Mesenchymal stem cell (in vitro differentiated cells and primary cell): ENCODE measurements around the gene CAMTA1.
"Not testable (repeated sequence)": the region's sequence is repeated elsewhere in the genome, so short reads cannot be mapped to it uniquely, and the experiment has no call there.

Experiments
- DNase-seq: peaks from one replicate; pipeline ENCODE4 v3.0.0-alpha.2; 2013
- H2AFZ ChIP-seq: one replicate; pipeline ENCODE4 v1.6.1; 2013; ENCODE audit warnings: low read depth, mild to moderate bottlenecking, control low read depth, inconsistent platforms, low read length, moderate library complexity
- H2AK5ac ChIP-seq: 2 replicates; pipeline ENCODE4 v1.6.1; 2013; ENCODE audit warnings: low read length, moderate library complexity, mild to moderate bottlenecking, inconsistent platforms; ENCODE audit not compliant: severe bottlenecking
- H2BK120ac ChIP-seq: one replicate; pipeline ENCODE4 v1.6.1; 2013; ENCODE audit warnings: low read depth, mild to moderate bottlenecking, inconsistent platforms, low read length, moderate library complexity
- H2BK12ac ChIP-seq, 2 experiments: one replicate each; pipeline ENCODE4 v1.6.1; 2013; ENCODE audit warnings: inconsistent platforms in 2 of 2, low read length in 2 of 2, mild to moderate bottlenecking in 2 of 2, moderate library complexity in 2 of 2, control low read depth in 1 of 2
- H2BK15ac ChIP-seq: one replicate; pipeline ENCODE4 v1.6.1; 2013; ENCODE audit warnings: mild to moderate bottlenecking, low read depth, inconsistent platforms; ENCODE audit not compliant: poor library complexity, severe bottlenecking
- H2BK5ac ChIP-seq: 2 replicates; pipeline ENCODE4 v1.6.1; 2013; ENCODE audit warnings: low read depth, mild to moderate bottlenecking, low read length, control low read depth, inconsistent platforms; ENCODE audit not compliant: poor library complexity, severe bottlenecking
- H3K14ac ChIP-seq, 2 experiments: one replicate each; pipeline ENCODE4 v1.6.1; 2013; ENCODE audit warnings: inconsistent platforms in 2 of 2, low read length in 2 of 2, control low read depth in 1 of 2, mild to moderate bottlenecking in 1 of 2, moderate library complexity in 1 of 2
- H3K18ac ChIP-seq, 2 experiments: one replicate each; pipeline ENCODE4 v1.6.1; 2013; ENCODE audit warnings: inconsistent platforms in 2 of 2, low read length in 2 of 2, control low read depth in 1 of 2, low read depth in 1 of 2, mild to moderate bottlenecking in 1 of 2
- H3K23ac ChIP-seq, 2 experiments: one replicate each; pipeline ENCODE4 v1.6.1; 2013; ENCODE audit warnings: inconsistent platforms in 2 of 2, low read length in 2 of 2, mild to moderate bottlenecking in 2 of 2, moderate library complexity in 2 of 2, control low read depth in 1 of 2
- H3K27ac ChIP-seq: 2 replicates; pipeline ENCODE4 v1.5.1; 2013; ENCODE audit warnings: mild to moderate bottlenecking, moderate library complexity, low read length, control low read depth, inconsistent platforms; ENCODE audit not compliant: poor library complexity, severe bottlenecking
- H3K27me3 ChIP-seq, 2 experiments: 2 replicates each; pipeline versions ENCODE4 v1.6.1 to v1.7.0; 2013; ENCODE audit warnings: low read length in 2 of 2, mild to moderate bottlenecking in 2 of 2, moderate library complexity in 2 of 2, control low read depth in 1 of 2, inconsistent platforms in 1 of 2; ENCODE audit not compliant: control insufficient read depth in 1 of 2, insufficient read depth in 1 of 2
- H3K36me3 ChIP-seq, 2 experiments: 2 replicates each; pipeline versions ENCODE4 v1.6.1 to v1.7.0; 2013; ENCODE audit warnings: low read length in 2 of 2, control low read depth in 1 of 2, inconsistent platforms in 1 of 2, low read depth in 1 of 2, mild to moderate bottlenecking in 1 of 2; ENCODE audit not compliant: insufficient read depth in 2 of 2, control insufficient read depth in 1 of 2
- H3K4ac ChIP-seq, 2 experiments: one replicate each; pipeline ENCODE4 v1.6.1; 2013; ENCODE audit warnings: inconsistent platforms in 2 of 2, low read length in 2 of 2, mild to moderate bottlenecking in 2 of 2, moderate library complexity in 2 of 2, control low read depth in 1 of 2, low read depth in 1 of 2
- H3K4me1 ChIP-seq: 2 replicates; pipeline ENCODE4 v1.6.1; 2013; ENCODE audit warnings: low read depth, low read length, control low read depth; ENCODE audit not compliant: control insufficient read depth, insufficient read depth
- H3K4me2 ChIP-seq: 2 replicates; pipeline ENCODE4 v1.6.1; 2013; ENCODE audit warnings: low read length, mild to moderate bottlenecking, inconsistent platforms; ENCODE audit not compliant: poor library complexity, severe bottlenecking
- H3K4me3 ChIP-seq, 2 experiments: 2 replicates each; pipeline versions ENCODE4 v1.5.1 to v1.7.0; 2013; ENCODE audit warnings: low read length in 2 of 2, mild to moderate bottlenecking in 2 of 2, control low read depth in 1 of 2, low read depth in 1 of 2; ENCODE audit not compliant: insufficient read depth in 1 of 2
- H3K79me1 ChIP-seq: replicated peaks from 2 replicates; pipeline ENCODE4 v1.6.1; 2013; ENCODE audit warnings: mild to moderate bottlenecking, control low read depth, low read length, inconsistent platforms; ENCODE audit not compliant: poor library complexity, severe bottlenecking
- H3K9ac ChIP-seq: 2 replicates; pipeline ENCODE4 v1.7.0; 2013; ENCODE audit warnings: mild to moderate bottlenecking, low read length, moderate library complexity
- H3K9me3 ChIP-seq: 2 replicates; pipeline ENCODE4 v1.7.0; 2013; ENCODE audit warnings: mild to moderate bottlenecking, low read length; ENCODE audit not compliant: control insufficient read depth
- H4K8ac ChIP-seq: one replicate; pipeline ENCODE4 v1.6.1; 2013; ENCODE audit warnings: inconsistent platforms, mild to moderate bottlenecking, low read length, moderate library complexity
- H4K91ac ChIP-seq: one replicate; pipeline ENCODE4 v1.6.1; 2013; ENCODE audit warnings: mild to moderate bottlenecking, low read length, inconsistent platforms
- WGBS: methylation state at CpG from one replicate; pipeline ENCODE4 v1.1.7; 2013; ENCODE audit warnings: mixed read lengths; 5-methylcytosine and 5-hydroxymethylcytosine counted together

The CAMTA1 gene

GRCh38 chr1:7381729-7382128, 596.5 kb downstream of the CAMTA1 start:
- H2BK12ac ChIP-seq, H3K36me3 ChIP-seq, H3K4me3 ChIP-seq, H2AK5ac ChIP-seq, H3K9me3 ChIP-seq, H2BK5ac ChIP-seq, H3K23ac ChIP-seq, H3K4ac ChIP-seq, H4K8ac ChIP-seq, H3K4me2 ChIP-seq, H2BK120ac ChIP-seq, H3K27ac ChIP-seq, H4K91ac ChIP-seq, H3K18ac ChIP-seq, H2AFZ ChIP-seq, H2BK15ac ChIP-seq, H3K9ac ChIP-seq, H3K14ac ChIP-seq, DNase-seq, H3K79me1 ChIP-seq: not testable (repeated sequence)
- Histone ChIP-seq H3K27me3 (peaks cover 0 to 12% of the 10 kb centered on the region in 2 experiments), H3K4me1 (peaks cover 18% of the 10 kb centered on the region)
- 95% methylated on average over 2 of the region's 3 CpGs for WGBS

- H3K14ac ChIP-seq: no peak overlapping the region
- H3K9ac ChIP-seq: no peak overlapping the region
- H3K18ac ChIP-seq: no peak overlapping the region
- H2BK5ac ChIP-seq: no peak overlapping the region
- peaks cover 18% of the 10 kb centered on the region for H3K4me1 ChIP-seq
- WGBS: 88% methylated on average over 6 of the region's 6 CpGs
- no peak overlapping the region for H3K23ac ChIP-seq
- no peak overlapping the region for H4K91ac ChIP-seq
- no peak overlapping the region for H2BK12ac ChIP-seq
- H2AK5ac ChIP-seq: no peak overlapping the region
- no peaks in the 10 kb centered on the region for H3K79me1 ChIP-seq
- no peak overlapping the region for H3K27ac ChIP-seq
- no peak overlapping the region for H3K4ac ChIP-seq
- H3K9me3 ChIP-seq: no peaks in the 10 kb centered on the region
- H3K4me3 ChIP-seq: no peak overlapping the region
- no peak overlapping the region for H2BK120ac ChIP-seq
- no peak overlapping the region for H4K8ac ChIP-seq
- H3K4me2 ChIP-seq: no peak overlapping the region
- no peak overlapping the region for H2AFZ ChIP-seq
- H3K36me3 ChIP-seq: no peaks in the 10 kb centered on the region
- H3K27me3 ChIP-seq: peaks cover 0 to 12% of the 10 kb centered on the region in 2 experiments
- no peak for DNase-seq
- no peak overlapping the region for H2BK15ac ChIP-seq
These were observed 597.7 kb downstream of the CAMTA1 start for GRCh38 chr1:7382971-7383370.

GRCh38 chr1:7383671-7384520, 598.6 kb downstream of the CAMTA1 start:
- Histone ChIP-seq H3K4me2 (no peak overlapping the region), H3K23ac (no peak overlapping the region), H3K9ac (no peak overlapping the region), H3K79me1 (no peaks in the 10 kb centered on the region), H3K4me1 (peaks cover 18% of the 10 kb centered on the region), H3K4ac (no peak overlapping the region), H3K9me3 (no peaks in the 10 kb centered on the region), H3K18ac (no peak overlapping the region), H2BK12ac (no peak overlapping the region), H3K36me3 (no peaks in the 10 kb centered on the region), H2AK5ac (no peak overlapping the region), H2AFZ (no peak overlapping the region), H3K27me3 (peaks cover 0 to 12% of the 10 kb centered on the region in 2 experiments), H2BK5ac (no peak overlapping the region), H4K8ac (no peak overlapping the region), H3K27ac (no peak overlapping the region), H4K91ac (no peak overlapping the region), H3K4me3 (no peak overlapping the region), H2BK15ac (no peak overlapping the region), H2BK120ac (no peak overlapping the region), H3K14ac (no peak overlapping the region)
- DNase-seq: no peak
- 94% methylated on average over 11 of the region's 13 CpGs for WGBS

GRCh38 chr1:7384679-7385078, 599.4 kb downstream of the CAMTA1 start:
- Histone ChIP-seq H2BK12ac (no peak overlapping the region), H4K8ac (no peak overlapping the region), H3K4me3 (no peak overlapping the region), H2BK120ac (no peak overlapping the region), H2BK5ac (no peak overlapping the region), H3K36me3 (no peaks in the 10 kb centered on the region), H3K18ac (no peak overlapping the region), H3K23ac (no peak overlapping the region), H3K4ac (no peak overlapping the region), H2BK15ac (no peak overlapping the region), H3K79me1 (no peaks in the 10 kb centered on the region), H3K9me3 (no peaks in the 10 kb centered on the region), H4K91ac (no peak overlapping the region), H2AK5ac (no peak overlapping the region), H3K4me2 (no peak overlapping the region), H3K27me3 (peaks cover 0 to 12% of the 10 kb centered on the region in 2 experiments), H2AFZ (no peak overlapping the region), H3K4me1 (peaks cover 23% of the 10 kb centered on the region), H3K27ac (no peak overlapping the region), H3K9ac (no peak overlapping the region), H3K14ac (no peak overlapping the region)
- 87% methylated on average over 7 of the region's 7 CpGs for WGBS
- no peak for DNase-seq
